Activated CD4-positive, alpha-beta T cell treated with anti-CD3 and anti-CD28 coated beads, Interleukin-2, amount 10 ng/mL, durations not matched to agents 7 days and 5 days (primary cell): Measurements from ENCODE around the gene PVALB. TPM values are rescaled to one million over a fixed set of nuclear protein-coding genes. Genes with fewer than 3 reads are reported as not detected.
"Not testable (repeated sequence)": the region's sequence is repeated elsewhere in the genome, so short reads cannot be mapped to it uniquely, and the experiment has no call there.

Experiments used
- CTCF ChIA-PET: fragments of 350-600 bp; sonication (Branson Sonifier 250); formaldehyde crosslinking; loops from one replicate; lab custom pipeline; 2021; ENCODE audit warnings: antibody characterized with exemption; lab: Charles Lee
- POLR2A ChIA-PET: fragments of 350-600 bp; sonication (Branson Sonifier 250); formaldehyde crosslinking; loops from one replicate; lab custom pipeline; 2021; ENCODE audit warnings: antibody characterized with exemption; lab: Charles Lee
- DNase-seq: peaks from one replicate; pipeline ENCODE4 v3.0.0-alpha.2; 2020
- H3K27ac Mint-ChIP-seq: one replicate; pipeline ENCODE4 v1.8.0; 2021; ENCODE audit warnings: mild to moderate bottlenecking, moderate library complexity, mixed read lengths
- H3K27me3 Mint-ChIP-seq: one replicate; pipeline ENCODE4 v1.8.0; 2021; ENCODE audit warnings: mixed read lengths
- H3K36me3 Mint-ChIP-seq: one replicate; pipeline ENCODE4 v1.8.0; 2021; ENCODE audit warnings: low read depth, mixed read lengths
- H3K4me1 Mint-ChIP-seq: one replicate; pipeline ENCODE4 v1.8.0; 2021; ENCODE audit warnings: mixed read lengths
- H3K4me3 Mint-ChIP-seq: one replicate; pipeline ENCODE4 v1.8.0; 2021; ENCODE audit warnings: mild to moderate bottlenecking, moderate library complexity, mixed read lengths
- H3K9me3 Mint-ChIP-seq: one replicate; pipeline ENCODE4 v1.8.0; 2021; ENCODE audit warnings: mixed read lengths
- total RNA-seq, 2 experiments: library from RNA; stranded (reverse); gene quantifications; one replicate each; pipeline ENCODE4 v1.2.3, GENCODE V29; 2021

PVALB gene
- total RNA-seq, 2 experiments from 2014 or later: not detected

DNA sequence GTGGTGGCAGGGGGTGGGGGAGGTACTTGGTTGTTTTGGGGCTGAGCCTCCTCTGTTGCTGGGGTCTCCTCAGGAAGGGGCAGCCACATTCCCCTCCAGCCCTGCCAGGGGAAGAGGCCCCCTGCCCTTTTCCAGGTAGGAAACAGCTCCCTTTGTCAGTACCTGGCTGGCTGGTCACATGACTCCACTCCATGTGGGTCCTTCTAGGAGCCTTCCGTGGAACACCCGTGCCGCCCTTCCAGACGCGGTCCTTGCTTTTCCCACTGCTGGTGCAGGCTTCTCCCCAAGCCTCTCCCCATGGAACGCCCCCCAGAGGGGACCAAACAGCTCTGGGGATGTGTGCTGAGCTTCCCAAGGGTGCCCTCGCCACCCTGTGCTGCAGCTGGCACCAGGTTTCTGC lies 60.8 kb downstream of the PVALB start:
- Mint-ChIP-seq H3K36me3 (no peaks in the 10 kb centered on the region), H3K27me3 (peaks cover 7% of the 10 kb centered on the region), H3K4me1 (peaks cover 1% of the 10 kb centered on the region), H3K4me3 (no peak overlapping the region), H3K27ac (no peak overlapping the region), H3K9me3 (no peaks in the 10 kb centered on the region)
- no peak for DNase-seq
- POLR2A ChIA-PET: no interaction called here
- CTCF ChIA-PET: interaction anchor here (1.0 to 2.1 kb wide), 3 partner anchors 10 to 97 kb away, joined by 4 to 8 read pairs (median 5); no protein-coding TSS in a partner anchor

GRCh38 chr22:36755316-36755715 lies 61.5 kb downstream of the PVALB start:
- POLR2A ChIA-PET: no interaction called here
- Mint-ChIP-seq H3K9me3 (no peaks in the 10 kb centered on the region), H3K4me3 (no peak overlapping the region), H3K27ac (no peak overlapping the region), H3K36me3 (no peaks in the 10 kb centered on the region), H3K4me1 (peaks cover 1% of the 10 kb centered on the region), H3K27me3 (peaks cover 7% of the 10 kb centered on the region)
- CTCF ChIA-PET: interaction anchor here (0.8 to 2.1 kb wide), 2 partner anchors 9 to 26 kb away, joined by 4 to 8 read pairs; no protein-coding TSS in a partner anchor
- no peak for DNase-seq

GRCh38 chr22:36754881-36755280 lies 62.0 kb downstream of the PVALB start:
- H3K27ac Mint-ChIP-seq, POLR2A ChIA-PET, H3K36me3 Mint-ChIP-seq, H3K4me3 Mint-ChIP-seq, H3K9me3 Mint-ChIP-seq, DNase-seq, H3K4me1 Mint-ChIP-seq: not testable (repeated sequence)
- CTCF ChIA-PET: interaction anchor here (0.8 to 2.1 kb wide), 2 partner anchors 9 to 26 kb away, joined by 4 to 8 read pairs; no protein-coding TSS in a partner anchor
- H3K27me3 Mint-ChIP-seq: peaks cover 11% of the 10 kb centered on the region

GRCh38 chr22:36753916-36754315 lies 62.9 kb downstream of the PVALB start:
- no peak overlapping the region for H3K4me3 Mint-ChIP-seq
- H3K9me3 Mint-ChIP-seq: no peaks in the 10 kb centered on the region
- no peak overlapping the region for H3K27ac Mint-ChIP-seq
- ChIA-PET CTCF (no interaction called here), POLR2A (no interaction called here)
- no peak for DNase-seq
- no peaks in the 10 kb centered on the region for H3K36me3 Mint-ChIP-seq
- peaks cover 1% of the 10 kb centered on the region for H3K4me1 Mint-ChIP-seq
- H3K27me3 Mint-ChIP-seq: peaks cover 11% of the 10 kb centered on the region

DNA sequence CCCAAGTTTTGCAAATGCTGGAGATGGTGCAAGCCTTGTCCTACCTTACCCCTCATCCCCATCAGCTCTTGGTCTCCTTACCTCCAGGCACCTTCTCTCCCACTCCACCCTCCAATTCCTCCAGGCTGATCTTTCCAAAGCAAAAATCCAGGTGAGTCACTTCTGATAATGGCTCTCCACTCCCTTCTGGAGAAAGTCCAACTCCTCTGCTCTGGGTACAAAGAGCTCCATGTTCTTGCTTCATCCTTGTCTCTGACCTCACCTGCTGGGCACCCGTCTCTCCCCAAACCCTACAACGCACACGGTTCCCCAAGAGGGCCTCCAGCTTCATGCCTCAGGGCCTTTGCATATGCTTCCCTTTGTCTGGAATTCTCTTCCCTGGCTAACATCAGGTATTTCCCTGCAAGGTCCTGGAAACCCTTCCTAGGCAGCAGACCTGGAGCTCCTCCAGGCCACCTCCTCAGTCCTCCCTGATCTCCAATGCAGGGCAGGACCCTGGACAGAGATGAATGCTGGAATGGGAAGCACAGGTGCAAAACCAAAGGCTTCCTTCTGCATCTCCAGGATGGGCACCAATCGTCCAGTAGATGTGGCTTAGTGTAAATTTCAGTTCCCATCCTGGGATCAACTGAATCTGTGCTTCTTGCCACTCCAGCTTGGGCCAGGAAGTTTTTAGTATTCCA lies 63.6 kb downstream of the PVALB start:
- no peaks in the 10 kb centered on the region for H3K9me3 Mint-ChIP-seq
- peaks cover 1% of the 10 kb centered on the region for H3K4me1 Mint-ChIP-seq
- H3K27ac Mint-ChIP-seq: no peak overlapping the region
- DNase-seq: no peak
- ChIA-PET POLR2A (no interaction called here), CTCF (interaction anchor here (0.9 kb wide), 1 partner anchor 11 kb away, joined by 3 read pairs; no protein-coding TSS in a partner anchor)
- H3K4me3 Mint-ChIP-seq: no peak overlapping the region
- peaks cover 11% of the 10 kb centered on the region for H3K27me3 Mint-ChIP-seq
- no peaks in the 10 kb centered on the region for H3K36me3 Mint-ChIP-seq

Other genes with a start within 250 kb of the PVALB start
- gene CACNG2, start 113.3 kb downstream of the PVALB start, total RNA-seq: not detected
- 10 to 100 TPM; 20.7 to 29.0 TPM for gene IFT27, start 40.9 kb downstream of the PVALB start, total RNA-seq
- 10 to 100 TPM; 22.7 to 23.3 TPM for gene NCF4, start 44.0 kb upstream of the PVALB start, total RNA-seq
- gene CSF2RB, start 96.6 kb upstream of the PVALB start, total RNA-seq: under 1 TPM; 0.58 to 0.67 TPM
- gene TST, start 202.4 kb upstream of the PVALB start, total RNA-seq: 1 to 10 TPM; 2.4 to 3.4 TPM
- 10 to 100 TPM; 15.6 to 18.8 TPM for gene MPST, start 202.7 kb upstream of the PVALB start, total RNA-seq
- 10 to 100 TPM; 25.7 to 29.7 TPM for gene KCTD17, start 234.7 kb upstream of the PVALB start, total RNA-seq